ENCODE measurements around the gene COL16A1.

- TF ChIP-seq SUZ12 (IDR thresholded peaks at IDR 0.05; ENCODE audit: extremely low read depth, insufficient read depth, insufficient read length) (no peak), ZNF274 (IDR thresholded peaks at IDR 0.05; ENCODE audit: low read depth, low read length) (no peak)
These were observed 15.4 kb downstream of the COL16A1 start for GRCh38 chr1:31688233-31688918.
